NB4 (cell line): ENCODE results near the gene THSD4.

Experiments
- DNase-seq: peaks from one replicate; pipeline ENCODE4 v3.0.0; 2010; ENCODE audit warnings: low read depth
- H3K4me3 ChIP-seq: one replicate; pipeline ENCODE4 v1.5.1; 2011; ENCODE audit warnings: mild to moderate bottlenecking, low read depth, low read length, moderate library complexity
- CTCF ChIP-seq: IDR thresholded peaks from one replicate; pipeline ENCODE4 v1.5.1; 2012; ENCODE audit warnings: low read depth, low read length
- MYC ChIP-seq: IDR thresholded peaks from 2 replicates; pipeline ENCODE4 v1.6.1; 2011; ENCODE audit warnings: low read depth, low read length
- POLR2A ChIP-seq: IDR thresholded peaks from 2 replicates; pipeline ENCODE4 v1.6.1; 2011; ENCODE audit warnings: mild to moderate bottlenecking; ENCODE audit not compliant: insufficient read length; ENCODE audit errors: extremely low read depth
- TF ChIP-seq, protein P1 (sequence below): IDR thresholded peaks from 2 replicates; pipeline ENCODE4 v1.6.1; 2011; ENCODE audit warnings: low read depth, low read length

THSD4 gene

DNA sequence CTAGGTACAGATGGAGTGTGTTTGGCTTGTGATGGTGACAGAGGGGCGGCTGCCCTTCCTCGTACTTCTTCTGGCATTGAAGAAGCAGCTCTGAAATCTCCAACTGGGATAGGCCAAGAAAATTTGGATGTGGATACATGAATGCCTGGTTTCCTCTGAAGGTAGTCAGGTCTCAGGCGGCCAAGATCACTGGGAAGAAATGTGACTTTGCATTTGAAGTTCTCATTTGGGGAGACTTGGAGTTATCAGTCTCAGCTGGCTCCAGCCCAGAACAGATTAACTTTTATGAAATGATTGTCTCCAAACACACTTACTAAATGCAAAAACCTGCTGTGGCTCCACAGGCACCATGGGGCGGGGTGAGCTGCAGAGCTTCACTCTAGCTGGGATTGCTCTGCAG lies 215.9 kb downstream of the THSD4 start:
- no peak for DNase-seq
- TF ChIP-seq POLR2A (no peak), CTCF (no peak), MYC (no peak)
- TF ChIP-seq, protein P1, sequence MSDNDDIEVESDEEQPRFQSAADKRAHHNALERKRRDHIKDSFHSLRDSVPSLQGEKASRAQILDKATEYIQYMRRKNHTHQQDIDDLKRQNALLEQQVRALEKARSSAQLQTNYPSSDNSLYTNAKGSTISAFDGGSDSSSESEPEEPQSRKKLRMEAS = no peak
- no peak overlapping the region for H3K4me3 ChIP-seq

GRCh38 chr15:71332431-71333004 lies 217.2 kb downstream of the THSD4 start:
- H3K4me3 ChIP-seq = no peak overlapping the region
- TF ChIP-seq, protein P1 = no peak
- TF ChIP-seq MYC = no peak
- no peak for TF ChIP-seq POLR2A
- no peak for TF ChIP-seq CTCF
- no peak for DNase-seq

DNA sequence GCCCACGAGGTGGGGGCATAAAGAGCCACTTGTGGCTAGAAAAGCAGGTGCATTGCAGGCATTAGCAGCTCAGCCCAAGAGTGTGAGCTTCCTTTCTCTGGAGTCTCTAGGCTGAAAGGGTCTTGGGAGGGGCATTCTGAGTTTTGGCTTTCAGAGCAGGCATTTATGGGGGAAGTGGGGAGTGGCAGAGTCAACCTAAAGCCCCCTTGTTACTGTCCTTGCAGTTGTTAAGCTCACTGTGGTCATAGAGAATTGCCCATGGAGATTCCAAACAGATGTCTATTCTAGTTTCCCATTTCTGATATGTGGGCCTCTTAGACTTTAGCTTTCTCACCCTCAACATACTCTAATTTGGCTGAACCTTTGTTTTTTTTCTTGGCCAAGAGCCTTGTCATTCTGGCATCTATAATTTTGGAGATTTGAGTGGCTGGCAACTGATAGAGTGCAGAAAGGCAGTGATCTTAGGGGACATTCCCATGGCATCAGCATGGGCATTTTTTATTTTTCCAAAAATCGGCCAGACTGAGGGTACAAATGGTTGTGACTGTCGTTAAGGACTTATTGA lies 217.9 kb downstream of the THSD4 start:
- no peak overlapping the region for H3K4me3 ChIP-seq
- TF ChIP-seq POLR2A = no peak
- no peak for TF ChIP-seq CTCF
- TF ChIP-seq, protein P1 = no peak
- no peak for DNase-seq

DNA sequence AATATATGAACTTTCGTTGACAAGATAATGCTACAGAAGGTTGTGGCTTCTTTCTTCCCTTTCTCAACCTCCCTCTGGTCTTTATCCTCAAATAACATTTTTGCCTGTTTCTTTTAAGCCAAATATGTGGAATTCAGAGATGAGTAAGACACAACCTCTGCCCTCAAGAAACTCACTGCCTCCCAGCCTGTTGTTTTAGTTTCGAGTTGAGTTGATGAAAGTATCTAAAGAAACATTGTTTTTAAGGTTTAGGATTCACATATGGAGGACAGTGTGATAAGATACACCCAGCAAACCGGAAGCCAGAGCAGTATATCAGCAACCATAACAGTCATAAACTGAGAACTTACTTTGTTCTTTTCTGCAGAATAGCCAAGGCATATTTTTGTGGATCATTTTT lies 218.6 kb downstream of the THSD4 start:
- DNase-seq = no peak
- TF ChIP-seq POLR2A (no peak), MYC (no peak), CTCF (no peak)
- TF ChIP-seq, protein P1 = no peak
- no peak overlapping the region for H3K4me3 ChIP-seq

GRCh38 chr15:71334434-71334833 lies 219.2 kb downstream of the THSD4 start:
- no peak overlapping the region for H3K4me3 ChIP-seq
- no peak for DNase-seq
- no peak for TF ChIP-seq MYC
- TF ChIP-seq POLR2A = no peak
- TF ChIP-seq, protein P1 = no peak
- no peak for TF ChIP-seq CTCF

DNA sequence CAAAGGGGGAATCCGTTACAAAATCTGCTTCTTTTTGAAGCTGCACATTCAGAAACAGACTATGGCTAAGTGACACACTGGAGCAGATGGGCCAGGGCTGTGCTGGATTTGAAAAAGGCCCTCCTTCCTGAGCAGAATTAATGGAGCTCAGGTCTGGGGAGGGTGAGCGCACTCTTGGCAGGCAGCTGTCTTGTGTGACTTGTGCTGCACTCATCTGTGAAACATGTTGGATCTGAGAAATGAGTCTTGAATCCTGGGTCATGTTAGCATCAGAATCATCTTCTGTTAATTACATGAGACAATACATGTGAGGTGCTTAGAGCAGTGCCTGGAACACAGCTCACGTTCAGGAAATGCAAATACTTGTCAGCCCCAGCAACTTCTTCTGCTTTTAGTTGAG lies 219.6 kb downstream of the THSD4 start:
- no peak overlapping the region for H3K4me3 ChIP-seq
- no peak for DNase-seq
- TF ChIP-seq MYC (no peak), POLR2A (no peak), CTCF (no peak)
- TF ChIP-seq, protein P1 = no peak
